Lower leg skin (tissue), 3 donors: ENCODE data around the gene CCDC167.

Experiments used
- POLR2A ChIP-seq, 2 donors: fragments of 450-650 bp; IDR thresholded peaks; one replicate each; pipeline ENCODE4 v1.6.1; 2016 to 2017; ENCODE audit warnings: antibody characterized with exemption in 2 of 2, mild to moderate bottlenecking in 1 of 2, moderate library complexity in 1 of 2
- TF ChIP-seq, protein P1 (sequence below), 3 donors: fragments of 450-650 bp; IDR thresholded peaks; one replicate each; pipeline ENCODE4 v1.5.1; 2016; ENCODE audit warnings: antibody characterized with exemption in 3 of 3, mild to moderate bottlenecking in 3 of 3, moderate library complexity in 2 of 3

DNA sequence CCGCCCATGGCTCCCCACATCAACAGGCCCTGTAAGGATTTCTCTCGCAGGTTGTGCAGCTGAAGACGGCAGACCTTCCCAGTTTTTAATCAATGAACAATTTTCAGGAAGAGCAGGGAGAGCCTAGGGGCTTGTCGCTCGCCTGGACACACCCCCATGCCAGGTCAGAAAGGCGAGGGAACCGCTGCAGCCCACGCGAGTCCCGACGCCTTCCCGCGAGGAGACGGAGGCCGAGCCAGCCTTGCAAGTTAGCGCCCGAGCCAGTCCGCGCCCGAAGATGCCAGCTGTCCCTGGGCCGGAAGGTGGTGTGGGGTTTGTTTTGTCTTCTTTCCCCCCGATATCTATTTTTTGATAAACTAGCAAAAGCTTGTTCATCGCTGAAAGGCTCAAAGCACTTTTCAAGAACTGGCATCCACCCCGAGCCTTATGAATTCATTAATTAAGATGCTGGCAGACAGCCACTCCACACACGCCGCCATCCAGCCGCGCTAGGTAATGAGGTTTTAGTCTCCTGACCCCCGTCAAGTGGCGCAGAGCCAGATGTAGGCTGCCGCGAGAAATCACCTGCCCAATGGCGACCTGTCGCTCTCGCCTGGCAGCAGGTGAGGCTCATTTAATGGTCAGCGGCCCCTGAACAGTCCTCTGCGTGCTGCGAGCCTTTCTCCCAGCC lies 6.6 kb downstream of the CCDC167 start:
- no peak for TF ChIP-seq POLR2A (IDR thresholded peaks at IDR 0.05)
- TF ChIP-seq, protein P1, sequence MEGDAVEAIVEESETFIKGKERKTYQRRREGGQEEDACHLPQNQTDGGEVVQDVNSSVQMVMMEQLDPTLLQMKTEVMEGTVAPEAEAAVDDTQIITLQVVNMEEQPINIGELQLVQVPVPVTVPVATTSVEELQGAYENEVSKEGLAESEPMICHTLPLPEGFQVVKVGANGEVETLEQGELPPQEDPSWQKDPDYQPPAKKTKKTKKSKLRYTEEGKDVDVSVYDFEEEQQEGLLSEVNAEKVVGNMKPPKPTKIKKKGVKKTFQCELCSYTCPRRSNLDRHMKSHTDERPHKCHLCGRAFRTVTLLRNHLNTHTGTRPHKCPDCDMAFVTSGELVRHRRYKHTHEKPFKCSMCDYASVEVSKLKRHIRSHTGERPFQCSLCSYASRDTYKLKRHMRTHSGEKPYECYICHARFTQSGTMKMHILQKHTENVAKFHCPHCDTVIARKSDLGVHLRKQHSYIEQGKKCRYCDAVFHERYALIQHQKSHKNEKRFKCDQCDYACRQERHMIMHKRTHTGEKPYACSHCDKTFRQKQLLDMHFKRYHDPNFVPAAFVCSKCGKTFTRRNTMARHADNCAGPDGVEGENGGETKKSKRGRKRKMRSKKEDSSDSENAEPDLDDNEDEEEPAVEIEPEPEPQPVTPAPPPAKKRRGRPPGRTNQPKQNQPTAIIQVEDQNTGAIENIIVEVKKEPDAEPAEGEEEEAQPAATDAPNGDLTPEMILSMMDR (IDR thresholded peaks at IDR 0.05): no peak
